ENCODE results near the gene CHRFAM7A. TPM values are rescaled to one million over a fixed set of nuclear protein-coding genes. Genes with fewer than 3 reads are reported as not detected.
"Not testable (repeated sequence)": the region's sequence is repeated elsewhere in the genome, so short reads cannot be mapped to it uniquely, and the experiment has no call there.

CHRFAM7A gene
- 0.41 and 0.53 TPM in 2 replicates for polyA plus RNA-seq (2012; rRNA removed)
- polyA plus RNA-seq (2012; cell fraction: cytosol; rRNA removed): 0.06 and 0.34 TPM in 2 replicates
- 0.82 and 0.95 TPM in 2 replicates for polyA plus RNA-seq (2012; cell fraction: nucleus; rRNA removed)

- H3K9ac ChIP-seq; H3K79me2 ChIP-seq (ENCODE audit: insufficient read depth); H3K36me3 ChIP-seq (replicated peaks in 1 of 2; ENCODE audit: control insufficient read depth in 1 of 2, insufficient read depth in 2 of 2, low read length in 1 of 2); H3F3A ChIP-seq (replicated peaks; ENCODE audit: insufficient read depth); H3K4me1 ChIP-seq (ENCODE audit: control insufficient read depth in 1 of 2, insufficient read depth in 2 of 2, low read depth in 1 of 2, low read length in 1 of 2); CTCF ChIA-PET; H3K9me2 ChIP-seq; DNase-seq; H4K20me1 ChIP-seq (ENCODE audit: insufficient read depth); H3K9me3 ChIP-seq; H3K27ac ChIP-seq (ENCODE audit: low read depth in 2 of 2, low read length in 1 of 2); H2AFZ ChIP-seq (ENCODE audit: low read depth); H3K4me2 ChIP-seq; H3K27me3 ChIP-seq (ENCODE audit: insufficient read depth); H3K4me3 ChIP-seq (ENCODE audit: low read depth in 2 of 2, low read length in 1 of 2); POLR2A ChIA-PET: not testable (repeated sequence)
- WGBS (ENCODE audit: low lambda C conversion rate): no CpG with 5 or more reads among the region's 74 CpGs
Observed at GRCh38 chr15:30392766-30393663, at the start of gene CHRFAM7A. Gene CHRFAM7A (minus strand): TSS chr15:30393540. CDS start chr15:30383351, 10,189 bp downstream.

DNA sequence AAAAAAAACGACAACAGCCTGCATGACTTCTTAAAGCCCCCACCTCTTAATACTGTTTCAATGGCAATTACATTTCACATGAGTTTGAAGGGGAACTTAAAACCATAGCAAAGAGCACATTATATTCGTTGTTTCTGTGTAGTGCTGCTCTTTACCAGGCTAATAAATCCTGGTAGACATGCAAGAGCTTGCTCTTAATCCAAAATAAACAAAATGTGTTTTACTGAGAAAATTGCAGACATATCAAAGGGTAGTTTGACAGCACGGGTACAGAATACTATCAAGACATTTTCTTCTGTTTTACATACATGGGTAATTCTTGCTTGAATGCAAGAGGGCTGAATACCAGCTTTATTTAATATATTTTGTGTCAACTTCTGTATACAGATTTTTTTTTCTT is 45.0 kb upstream of the CHRFAM7A start:
- H3K4me1 ChIP-seq (ENCODE audit: control insufficient read depth in 1 of 2, insufficient read depth in 2 of 2, low read depth in 1 of 2, low read length in 1 of 2); H3K36me3 ChIP-seq (replicated peaks in 1 of 2; ENCODE audit: control insufficient read depth in 1 of 2, insufficient read depth in 2 of 2, low read length in 1 of 2); H3K4me3 ChIP-seq (ENCODE audit: low read depth in 2 of 2, low read length in 1 of 2); H3K27me3 ChIP-seq (ENCODE audit: insufficient read depth); H3F3A ChIP-seq (replicated peaks; ENCODE audit: insufficient read depth); H3K9me2 ChIP-seq; H3K4me2 ChIP-seq; H3K9ac ChIP-seq; H2AFZ ChIP-seq (ENCODE audit: low read depth); POLR2A ChIA-PET; H3K27ac ChIP-seq (ENCODE audit: low read depth in 2 of 2, low read length in 1 of 2); H3K9me3 ChIP-seq; DNase-seq; CTCF ChIA-PET; H4K20me1 ChIP-seq (ENCODE audit: insufficient read depth); H3K79me2 ChIP-seq (ENCODE audit: insufficient read depth): not testable (repeated sequence)
- 0% methylated on average over 2 of the region's 3 CpGs for WGBS (ENCODE audit: low lambda C conversion rate)

DNA sequence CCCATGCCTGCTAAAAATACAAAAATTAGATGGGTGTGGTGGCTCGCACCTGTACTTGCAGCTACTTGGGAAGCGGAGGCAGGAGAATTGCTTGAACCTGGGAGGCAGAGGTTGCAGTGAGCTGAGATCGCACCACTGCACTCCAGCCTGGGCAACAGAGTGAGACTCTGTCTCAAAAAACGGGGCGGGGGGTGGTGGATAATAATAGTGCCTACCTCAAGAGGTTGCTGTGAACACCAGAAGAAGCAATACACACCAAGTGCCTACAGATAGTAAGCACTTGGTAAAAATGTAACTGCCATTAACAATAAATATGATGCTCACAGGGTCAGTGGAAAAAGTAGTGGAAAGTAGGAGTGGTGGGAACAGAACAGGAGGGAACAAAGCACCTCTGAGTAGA is 42.5 kb upstream of the CHRFAM7A start:
- H3K4me3 ChIP-seq (ENCODE audit: low read depth in 2 of 2, low read length in 1 of 2); H3K9me3 ChIP-seq; H3F3A ChIP-seq (replicated peaks; ENCODE audit: insufficient read depth); H3K9ac ChIP-seq; H4K20me1 ChIP-seq (ENCODE audit: insufficient read depth); DNase-seq; H3K4me1 ChIP-seq (ENCODE audit: control insufficient read depth in 1 of 2, insufficient read depth in 2 of 2, low read depth in 1 of 2, low read length in 1 of 2); H3K9me2 ChIP-seq; H3K27ac ChIP-seq (ENCODE audit: low read depth in 2 of 2, low read length in 1 of 2); H3K79me2 ChIP-seq (ENCODE audit: insufficient read depth); H3K36me3 ChIP-seq (replicated peaks in 1 of 2; ENCODE audit: control insufficient read depth in 1 of 2, insufficient read depth in 2 of 2, low read length in 1 of 2); H3K4me2 ChIP-seq; H2AFZ ChIP-seq (ENCODE audit: low read depth); CTCF ChIA-PET; H3K27me3 ChIP-seq (ENCODE audit: insufficient read depth); POLR2A ChIA-PET: not testable (repeated sequence)
- WGBS (ENCODE audit: low lambda C conversion rate): 82% methylated on average over 3 of the region's 5 CpGs

GRCh38 chr15:30420723-30421122 is 27.4 kb upstream of the CHRFAM7A start:
- DNase-seq; H3K27me3 ChIP-seq (ENCODE audit: insufficient read depth); H3K4me3 ChIP-seq (ENCODE audit: low read depth in 2 of 2, low read length in 1 of 2); CTCF ChIA-PET; H3K9me3 ChIP-seq; H3K9me2 ChIP-seq; H4K20me1 ChIP-seq (ENCODE audit: insufficient read depth); H3K9ac ChIP-seq; H3K79me2 ChIP-seq (ENCODE audit: insufficient read depth); H3K4me2 ChIP-seq; H3K27ac ChIP-seq (ENCODE audit: low read depth in 2 of 2, low read length in 1 of 2); POLR2A ChIA-PET; H3K4me1 ChIP-seq (ENCODE audit: control insufficient read depth in 1 of 2, insufficient read depth in 2 of 2, low read depth in 1 of 2, low read length in 1 of 2); H3F3A ChIP-seq (replicated peaks; ENCODE audit: insufficient read depth); H2AFZ ChIP-seq (ENCODE audit: low read depth); H3K36me3 ChIP-seq (replicated peaks in 1 of 2; ENCODE audit: control insufficient read depth in 1 of 2, insufficient read depth in 2 of 2, low read length in 1 of 2): not testable (repeated sequence)
- 93% methylated on average over 6 of the region's 6 CpGs for WGBS (ENCODE audit: low lambda C conversion rate)

- H3K4me1 ChIP-seq (ENCODE audit: control insufficient read depth in 1 of 2, insufficient read depth in 2 of 2, low read depth in 1 of 2, low read length in 1 of 2); H3K79me2 ChIP-seq (ENCODE audit: insufficient read depth); H4K20me1 ChIP-seq (ENCODE audit: insufficient read depth); POLR2A ChIA-PET; H3K27ac ChIP-seq (ENCODE audit: low read depth in 2 of 2, low read length in 1 of 2); DNase-seq; H3K9ac ChIP-seq; H3K9me3 ChIP-seq; H3K4me2 ChIP-seq; H2AFZ ChIP-seq (ENCODE audit: low read depth); CTCF ChIA-PET; H3K27me3 ChIP-seq (ENCODE audit: insufficient read depth); H3K36me3 ChIP-seq (replicated peaks in 1 of 2; ENCODE audit: control insufficient read depth in 1 of 2, insufficient read depth in 2 of 2, low read length in 1 of 2); H3K4me3 ChIP-seq (ENCODE audit: low read depth in 2 of 2, low read length in 1 of 2); H3F3A ChIP-seq (replicated peaks; ENCODE audit: insufficient read depth); H3K9me2 ChIP-seq: not testable (repeated sequence)
- no CpG with 5 or more reads among the region's 7 CpGs for WGBS (ENCODE audit: low lambda C conversion rate)
Observed at GRCh38 chr15:30414160-30414559, 20.8 kb upstream of the CHRFAM7A start, which contains the start of gene GOLGA8R. Gene GOLGA8R (minus strand): TSS chr15:30414260. CDS start chr15:30414162, 98 bp downstream.

DNA sequence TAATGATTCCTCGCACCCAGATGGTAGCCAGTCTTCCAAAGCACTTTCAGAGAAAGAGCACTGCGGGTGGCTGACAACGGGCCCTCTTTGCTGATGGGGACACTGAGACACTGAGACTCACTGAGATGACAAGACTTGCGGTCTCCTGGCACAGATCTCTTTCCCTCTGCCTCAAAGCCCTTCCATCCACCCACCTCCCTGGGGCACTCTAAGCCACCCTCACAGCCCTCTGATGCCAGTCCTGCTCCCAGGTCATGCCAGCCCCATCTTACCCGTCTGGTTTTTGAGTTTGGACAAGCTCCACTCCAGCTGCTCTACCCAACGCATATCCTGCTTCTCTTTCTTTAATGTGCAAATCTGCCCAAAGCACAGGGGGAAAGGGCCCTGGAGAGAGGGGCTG is 14.3 kb upstream of the CHRFAM7A start:
- H3K27ac ChIP-seq (ENCODE audit: low read depth in 2 of 2, low read length in 1 of 2); H2AFZ ChIP-seq (ENCODE audit: low read depth); CTCF ChIA-PET; H3K9me3 ChIP-seq; POLR2A ChIA-PET; DNase-seq; H3F3A ChIP-seq (replicated peaks; ENCODE audit: insufficient read depth); H3K4me2 ChIP-seq; H3K79me2 ChIP-seq (ENCODE audit: insufficient read depth); H3K4me1 ChIP-seq (ENCODE audit: control insufficient read depth in 1 of 2, insufficient read depth in 2 of 2, low read depth in 1 of 2, low read length in 1 of 2); H3K9ac ChIP-seq; H3K27me3 ChIP-seq (ENCODE audit: insufficient read depth); H3K9me2 ChIP-seq; H3K36me3 ChIP-seq (replicated peaks in 1 of 2; ENCODE audit: control insufficient read depth in 1 of 2, insufficient read depth in 2 of 2, low read length in 1 of 2); H4K20me1 ChIP-seq (ENCODE audit: insufficient read depth); H3K4me3 ChIP-seq (ENCODE audit: low read depth in 2 of 2, low read length in 1 of 2): not testable (repeated sequence)
- 76% methylated on average over 4 of the region's 6 CpGs for WGBS (ENCODE audit: low lambda C conversion rate)
